ENCODE measurements around the gene CDKAL1.

The CDKAL1 gene

DNA sequence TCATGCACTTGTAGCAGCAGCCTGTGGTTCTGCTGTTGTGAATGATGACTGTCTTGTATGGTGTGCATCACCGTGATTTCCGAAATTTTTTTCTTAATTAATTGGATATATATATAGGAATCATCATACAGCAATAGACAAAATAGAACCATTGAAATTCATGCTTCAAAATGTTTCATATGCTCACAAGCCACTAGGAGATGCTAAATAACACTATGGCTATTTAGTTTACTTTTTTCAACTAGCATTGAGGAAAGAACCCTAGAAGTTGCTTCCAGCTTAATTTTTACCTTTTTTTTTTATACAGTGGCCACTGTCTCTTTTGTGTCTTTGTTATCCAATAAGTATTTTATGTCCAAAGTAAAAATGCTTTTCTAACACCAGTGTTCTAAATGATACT, 485.4 kb downstream of the CDKAL1 start:
- H3K9me3 ChIP-seq (replicated peaks in 1 of 2; ENCODE audit: control insufficient read depth in 2 of 2, insufficient read depth in 1 of 2, low read depth in 1 of 2, low read length in 2 of 2) = peaks cover 0 to 7% of the 10 kb centered on the region in 2 donors
- no peaks in the 10 kb centered on the region for H3K79me1 ChIP-seq (ENCODE audit: low read depth, low read length)
- no peak overlapping the region for H2AK5ac ChIP-seq (ENCODE audit: low read depth, low read length)
- no peak overlapping the region for H3K23ac ChIP-seq (ENCODE audit: low read depth, low read length, poor library complexity)
- H2BK120ac ChIP-seq (ENCODE audit: low read depth, low read length) = no peak overlapping the region
- H3K4ac ChIP-seq (ENCODE audit: low read length) = no peak overlapping the region
- H2AFZ ChIP-seq (ENCODE audit: low read length) = no peak overlapping the region
- H4K91ac ChIP-seq (ENCODE audit: low read depth, low read length, poor library complexity) = no peak overlapping the region
- DNase-seq (ENCODE audit: low spot score) = no peak
- H3K14ac ChIP-seq (ENCODE audit: low read length) = no peak overlapping the region
- no peak overlapping the region for H2BK12ac ChIP-seq (ENCODE audit: low read length)
- H3K36me3 ChIP-seq (replicated peaks in 1 of 2; ENCODE audit: control insufficient read depth in 2 of 2, insufficient read depth in 2 of 2, low read length in 2 of 2) = no peaks in the 10 kb centered on the region
- H3K9ac ChIP-seq (ENCODE audit: low read depth, low read length, poor library complexity) = no peak overlapping the region
- H3K4me1 ChIP-seq (ENCODE audit: control insufficient read depth in 2 of 2, insufficient read depth in 1 of 2, low read depth in 1 of 2, low read length in 2 of 2) = peaks cover 0 to 4% of the 10 kb centered on the region in 2 donors
- H4K8ac ChIP-seq (ENCODE audit: low read depth, low read length) = no peak overlapping the region
- H3K18ac ChIP-seq (ENCODE audit: low read length) = no peak overlapping the region
- no CpG with 5 or more reads among the region's 2 CpGs for WGBS, 2 donors (ENCODE audit: extremely low coverage in 2 of 2, insufficient read length in 2 of 2, insufficient replicate concordance in 1 of 2)
- no peak overlapping the region for H3K4me2 ChIP-seq (ENCODE audit: insufficient read depth, low read length, poor library complexity, severe bottlenecking)
- H3K27ac ChIP-seq (replicated peaks; ENCODE audit: low read length) = no peak overlapping the region
- H3K27me3 ChIP-seq (ENCODE audit: control insufficient read depth in 3 of 3, insufficient read depth in 3 of 3, low read depth in 1 of 3, low read length in 3 of 3) = no peaks in the 10 kb centered on the region
- no peak overlapping the region for H2BK15ac ChIP-seq (ENCODE audit: low read length)
- H3K4me3 ChIP-seq (ENCODE audit: low read length in 2 of 2) = no peak overlapping the region
- H2BK5ac ChIP-seq (ENCODE audit: low read length) = no peak overlapping the region

DNA sequence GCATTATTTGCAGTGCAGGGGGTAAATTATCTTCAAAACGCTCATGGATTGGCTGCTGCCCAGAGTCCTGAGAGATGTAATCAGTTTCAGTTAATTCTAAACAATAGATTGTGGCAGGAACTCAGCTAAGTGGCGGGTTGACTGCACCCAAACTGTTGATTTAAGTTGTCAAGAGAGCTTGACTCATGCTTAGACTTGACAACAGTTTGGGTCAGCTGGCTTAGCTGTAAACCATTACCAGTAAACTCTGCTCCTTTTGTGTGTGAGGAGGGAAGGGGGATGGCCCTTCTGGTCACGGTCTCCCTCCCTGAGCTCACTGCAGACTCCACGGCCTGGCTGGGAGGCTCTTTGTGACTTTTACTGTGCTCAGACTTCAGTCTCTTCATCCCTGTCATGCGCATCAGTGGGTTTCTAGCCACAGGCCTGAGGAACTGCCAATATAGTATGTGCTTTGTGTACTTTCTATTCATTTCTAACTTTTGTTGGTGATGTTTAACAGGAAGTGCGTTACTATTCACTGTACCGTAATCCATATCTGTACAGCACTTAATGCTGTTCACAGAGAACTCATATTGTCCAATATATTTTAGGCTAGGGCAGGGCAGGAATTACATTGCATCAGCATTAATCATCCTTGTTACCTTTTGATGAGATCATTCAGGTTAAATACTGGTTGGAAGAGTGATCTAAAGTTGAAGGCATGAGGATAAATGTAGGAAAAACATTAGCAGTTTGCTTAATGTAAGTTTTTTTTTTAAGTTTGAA, 488.3 kb downstream of the CDKAL1 start:
- Histone ChIP-seq H3K4me2 (ENCODE audit: insufficient read depth, low read length, poor library complexity, severe bottlenecking) (no peak overlapping the region), H2BK120ac (ENCODE audit: low read depth, low read length) (no peak overlapping the region), H3K14ac (ENCODE audit: low read length) (no peak overlapping the region), H2BK15ac (ENCODE audit: low read length) (no peak overlapping the region), H3K9me3 (replicated peaks in 1 of 2; ENCODE audit: control insufficient read depth in 2 of 2, insufficient read depth in 1 of 2, low read depth in 1 of 2, low read length in 2 of 2) (peaks cover 0 to 7% of the 10 kb centered on the region in 2 donors), H3K18ac (ENCODE audit: low read length) (no peak overlapping the region), H2BK12ac (ENCODE audit: low read length) (no peak overlapping the region), H4K8ac (ENCODE audit: low read depth, low read length) (no peak overlapping the region), H2BK5ac (ENCODE audit: low read length) (no peak overlapping the region), H3K27me3 (ENCODE audit: control insufficient read depth in 3 of 3, insufficient read depth in 3 of 3, low read depth in 1 of 3, low read length in 3 of 3) (no peaks in the 10 kb centered on the region), H2AFZ (ENCODE audit: low read length) (no peak overlapping the region), H3K79me1 (ENCODE audit: low read depth, low read length) (no peaks in the 10 kb centered on the region), H3K4ac (ENCODE audit: low read length) (no peak overlapping the region), H3K4me1 (ENCODE audit: control insufficient read depth in 2 of 2, insufficient read depth in 1 of 2, low read depth in 1 of 2, low read length in 2 of 2) (peaks cover 0 to 4% of the 10 kb centered on the region in 2 donors), H3K4me3 (ENCODE audit: low read length in 2 of 2) (no peak overlapping the region), H3K36me3 (replicated peaks in 1 of 2; ENCODE audit: control insufficient read depth in 2 of 2, insufficient read depth in 2 of 2, low read length in 2 of 2) (no peaks in the 10 kb centered on the region), H2AK5ac (ENCODE audit: low read depth, low read length) (no peak overlapping the region), H3K9ac (ENCODE audit: low read depth, low read length, poor library complexity) (no peak overlapping the region), H4K91ac (ENCODE audit: low read depth, low read length, poor library complexity) (no peak overlapping the region), H3K23ac (ENCODE audit: low read depth, low read length, poor library complexity) (no peak overlapping the region), H3K27ac (replicated peaks; ENCODE audit: low read length) (no peak overlapping the region)
- peak; percentile 24 for DNase-seq (ENCODE audit: low spot score)
- WGBS, 2 donors (ENCODE audit: extremely low coverage in 2 of 2, insufficient read length in 2 of 2, insufficient replicate concordance in 1 of 2) = no CpG with 5 or more reads among the region's 7 CpGs

DNA sequence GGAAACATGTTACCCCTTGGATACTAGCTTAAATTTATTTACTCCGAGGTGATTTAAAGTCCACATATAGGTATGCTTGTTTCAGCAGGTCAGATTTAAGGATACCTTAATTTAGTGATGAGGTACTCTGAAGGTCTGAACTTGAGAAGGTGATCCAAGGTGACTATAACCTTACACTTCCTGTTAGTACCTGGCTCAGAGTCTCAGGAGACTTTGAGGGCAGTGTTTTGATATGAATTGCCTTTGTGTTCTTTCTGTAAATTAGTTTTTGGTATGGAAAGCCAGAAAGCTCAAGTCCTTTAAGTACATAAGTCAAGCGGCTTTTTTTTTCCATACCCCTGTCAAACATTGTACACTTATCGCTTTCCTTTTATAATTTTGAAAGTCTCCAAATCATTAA, 489.0 kb downstream of the CDKAL1 start:
- Histone ChIP-seq H2BK5ac (ENCODE audit: low read length) (no peak overlapping the region), H2BK12ac (ENCODE audit: low read length) (no peak overlapping the region), H3K23ac (ENCODE audit: low read depth, low read length, poor library complexity) (no peak overlapping the region), H3K4ac (ENCODE audit: low read length) (no peak overlapping the region), H4K8ac (ENCODE audit: low read depth, low read length) (no peak overlapping the region), H3K36me3 (replicated peaks in 1 of 2; ENCODE audit: control insufficient read depth in 2 of 2, insufficient read depth in 2 of 2, low read length in 2 of 2) (no peaks in the 10 kb centered on the region), H3K27me3 (ENCODE audit: control insufficient read depth in 3 of 3, insufficient read depth in 3 of 3, low read depth in 1 of 3, low read length in 3 of 3) (no peaks in the 10 kb centered on the region), H3K14ac (ENCODE audit: low read length) (no peak overlapping the region), H3K79me1 (ENCODE audit: low read depth, low read length) (no peaks in the 10 kb centered on the region), H3K9me3 (replicated peaks in 1 of 2; ENCODE audit: control insufficient read depth in 2 of 2, insufficient read depth in 1 of 2, low read depth in 1 of 2, low read length in 2 of 2) (peaks cover 0 to 10% of the 10 kb centered on the region in 2 donors), H3K4me2 (ENCODE audit: insufficient read depth, low read length, poor library complexity, severe bottlenecking) (no peak overlapping the region), H3K9ac (ENCODE audit: low read depth, low read length, poor library complexity) (no peak overlapping the region), H3K4me3 (ENCODE audit: low read length in 2 of 2) (no peak overlapping the region), H2BK15ac (ENCODE audit: low read length) (no peak overlapping the region), H2AK5ac (ENCODE audit: low read depth, low read length) (no peak overlapping the region), H3K4me1 (ENCODE audit: control insufficient read depth in 2 of 2, insufficient read depth in 1 of 2, low read depth in 1 of 2, low read length in 2 of 2) (peaks cover 0 to 4% of the 10 kb centered on the region in 2 donors), H4K91ac (ENCODE audit: low read depth, low read length, poor library complexity) (no peak overlapping the region), H2AFZ (ENCODE audit: low read length) (no peak overlapping the region), H3K27ac (replicated peaks; ENCODE audit: low read length) (no peak overlapping the region), H2BK120ac (ENCODE audit: low read depth, low read length) (no peak overlapping the region), H3K18ac (ENCODE audit: low read length) (no peak overlapping the region)
- WGBS, 2 donors (ENCODE audit: extremely low coverage in 2 of 2, insufficient read length in 2 of 2, insufficient replicate concordance in 1 of 2) = no CpG with 5 or more reads among the region's 3 CpGs
- no peak for DNase-seq (ENCODE audit: low spot score)

DNA sequence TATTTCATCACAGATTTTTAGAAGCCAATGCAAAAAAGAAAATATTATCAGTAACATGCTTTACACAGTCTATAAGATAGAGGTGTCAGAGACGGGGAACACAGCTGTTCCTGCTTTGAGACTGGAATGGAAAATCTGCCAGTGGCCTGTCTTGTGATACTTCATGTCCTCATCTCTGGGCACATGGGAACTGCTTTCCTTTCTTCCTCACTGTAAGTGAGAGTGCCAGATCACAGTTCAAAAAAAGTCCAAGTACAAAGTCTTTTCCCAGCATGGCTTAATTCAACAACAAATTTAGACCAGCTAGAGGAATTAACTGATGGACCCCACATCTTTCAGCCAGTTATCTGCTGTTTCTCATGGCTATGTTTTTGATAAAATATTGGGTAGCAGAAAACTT, 490.4 kb downstream of the CDKAL1 start:
- Histone ChIP-seq H3K14ac (ENCODE audit: low read length) (no peak overlapping the region), H3K79me1 (ENCODE audit: low read depth, low read length) (no peaks in the 10 kb centered on the region), H4K91ac (ENCODE audit: low read depth, low read length, poor library complexity) (no peak overlapping the region), H2BK120ac (ENCODE audit: low read depth, low read length) (no peak overlapping the region), H2BK15ac (ENCODE audit: low read length) (no peak overlapping the region), H2AFZ (ENCODE audit: low read length) (no peak overlapping the region), H3K27me3 (ENCODE audit: control insufficient read depth in 3 of 3, insufficient read depth in 3 of 3, low read depth in 1 of 3, low read length in 3 of 3) (no peaks in the 10 kb centered on the region), H3K4me2 (ENCODE audit: insufficient read depth, low read length, poor library complexity, severe bottlenecking) (no peak overlapping the region), H3K36me3 (replicated peaks in 1 of 2; ENCODE audit: control insufficient read depth in 2 of 2, insufficient read depth in 2 of 2, low read length in 2 of 2) (no peaks in the 10 kb centered on the region), H3K9ac (ENCODE audit: low read depth, low read length, poor library complexity) (no peak overlapping the region), H2BK12ac (ENCODE audit: low read length) (no peak overlapping the region), H3K4ac (ENCODE audit: low read length) (no peak overlapping the region), H3K4me3 (ENCODE audit: low read length in 2 of 2) (no peak overlapping the region), H3K4me1 (ENCODE audit: control insufficient read depth in 2 of 2, insufficient read depth in 1 of 2, low read depth in 1 of 2, low read length in 2 of 2) (peaks cover 0 to 4% of the 10 kb centered on the region in 2 donors), H3K27ac (replicated peaks; ENCODE audit: low read length) (no peak overlapping the region), H4K8ac (ENCODE audit: low read depth, low read length) (no peak overlapping the region), H2BK5ac (ENCODE audit: low read length) (no peak overlapping the region), H3K9me3 (replicated peaks in 1 of 2; ENCODE audit: control insufficient read depth in 2 of 2, insufficient read depth in 1 of 2, low read depth in 1 of 2, low read length in 2 of 2) (peaks cover 0 to 12% of the 10 kb centered on the region in 2 donors), H2AK5ac (ENCODE audit: low read depth, low read length) (no peak overlapping the region), H3K18ac (ENCODE audit: low read length) (no peak overlapping the region), H3K23ac (ENCODE audit: low read depth, low read length, poor library complexity) (no peak overlapping the region)
- DNase-seq (ENCODE audit: low spot score) = no peak
- no CpG with 5 or more reads among the region's 1 CpG for WGBS, 2 donors (ENCODE audit: extremely low coverage in 2 of 2, insufficient read length in 2 of 2, insufficient replicate concordance in 1 of 2)

Measured in neuronal stem cell (in vitro differentiated cells).